Esophagus muscularis mucosa (tissue), 4 donors: ENCODE data around the gene LEFTY2. TPM values are rescaled to one million over a fixed set of nuclear protein-coding genes. Genes with fewer than 3 reads are reported as not detected.

ENCODE experiments used
- DNase-seq: peaks from one replicate; pipeline ENCODE4 v3.0.0-alpha.2; 2017; ENCODE audit errors: extremely low spot score
- H3K27ac ChIP-seq, 4 donors: fragments of 200-600 bp; sonication (generic); replicated peaks in 1 of 4; 1 replicate in 3 of 4; 2 replicates in 1 of 4; pipeline ENCODE4 v1.5.1; 2016 to 2019; ENCODE audit warnings: mild to moderate bottlenecking in 1 of 4
- H3K27me3 ChIP-seq, 4 donors: fragments of 200-600 bp; sonication (generic); one replicate each; pipeline versions ENCODE4 v1.5.1 to v1.6.0; 2016 to 2019
- H3K36me3 ChIP-seq, 4 donors: fragments of 200-600 bp; sonication (generic); one replicate each; pipeline ENCODE4 v1.5.1; 2016 to 2019
- H3K4me1 ChIP-seq, 4 donors: fragments of 200-600 bp; sonication (generic); one replicate each; pipeline ENCODE4 v1.5.1; 2016 to 2019
- H3K4me3 ChIP-seq, 4 donors: fragments of 200-600 bp; sonication (generic); 1 replicate in 2 of 4; 2 replicates in 2 of 4; pipeline ENCODE4 v1.5.1; 2016 to 2019; ENCODE audit warnings: mild to moderate bottlenecking in 4 of 4, moderate library complexity in 1 of 4
- H3K9me3 ChIP-seq, 4 donors: fragments of 200-600 bp; sonication (generic); 1 replicate in 3 of 4; 2 replicates in 1 of 4; pipeline ENCODE4 v1.5.1; 2016 to 2019
- CTCF ChIP-seq, 3 experiments: fragments of 200-600 bp in 2 of 3; fragments of 450-650 bp in 1 of 3; sonication (generic) in 2 of 3; IDR thresholded peaks; one replicate each; pipeline ENCODE4 v1.5.1; 2017 to 2019; ENCODE audit warnings: antibody characterized with exemption in 3 of 3, mild to moderate bottlenecking in 2 of 3, moderate library complexity in 1 of 3
- EP300 ChIP-seq: sonication (generic); formaldehyde crosslinking; IDR thresholded peaks from one replicate; pipeline ENCODE4 v1.6.1; 2017; ENCODE audit warnings: antibody characterized with exemption
- POLR2A ChIP-seq: fragments of 450-650 bp; IDR thresholded peaks from one replicate; pipeline ENCODE4 v1.6.1; 2017; ENCODE audit warnings: antibody characterized with exemption, moderate library complexity, mild to moderate bottlenecking, low read depth
- POLR2AphosphoS5 ChIP-seq, 2 donors: sonication (generic); formaldehyde crosslinking; IDR thresholded peaks; one replicate each; pipeline ENCODE4 v1.6.1; 2017; ENCODE audit warnings: antibody characterized with exemption in 2 of 2
- WGBS: methylation state at CpG from one replicate; pipeline ENCODE4 v1.1.5; 2018; 5-methylcytosine and 5-hydroxymethylcytosine counted together
- intact Hi-C: fragments of 100-400 bp; cut with DNase I; formaldehyde crosslinking; loops from one replicate; pipeline ENCODE4 v1.15.1; 2023
- total RNA-seq, 4 donors: library from RNA; depleted of rRNA; stranded (reverse); fragments of >200 nt; gene quantifications; one replicate each; pipeline versions ENCODE4 v1.1.0 to v1.2.1, GENCODE V29; 2016

The LEFTY2 gene
- total RNA-seq, 4 donors from 2014 or later = 0.17 to 0.98 TPM; not detected in 2

DNA sequence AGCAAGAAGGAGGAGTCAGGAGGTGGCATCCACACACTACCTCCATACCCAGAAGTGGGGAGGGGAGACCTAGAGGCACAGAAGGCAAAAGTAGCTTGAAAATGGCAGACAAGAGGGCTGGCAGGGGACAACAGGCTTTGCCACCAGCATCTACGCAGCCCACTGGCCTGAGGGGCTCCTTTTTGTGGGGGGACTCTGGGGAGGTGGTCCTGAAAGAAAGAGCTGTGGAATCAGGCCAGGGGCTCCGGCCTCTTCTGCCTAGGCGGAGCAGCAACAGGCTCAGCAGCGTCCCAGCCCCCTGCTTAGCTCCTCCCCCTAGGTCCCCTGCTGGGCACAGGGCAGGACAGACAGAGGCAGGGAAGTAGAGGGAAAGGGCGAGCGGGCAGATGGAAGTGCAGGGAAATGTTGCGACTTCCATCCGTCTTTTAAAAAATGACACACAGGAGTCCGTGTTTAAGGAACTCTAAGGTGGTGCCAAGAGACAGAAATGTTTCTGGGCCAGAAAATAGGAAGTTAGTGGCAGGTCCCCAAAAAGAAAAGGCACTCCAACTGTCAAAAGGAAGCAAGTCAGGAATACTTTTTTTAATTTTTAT is 10.0 kb upstream of the LEFTY2 start:
- Histone ChIP-seq H3K36me3 (no peaks in the 10 kb centered on the region), H3K4me1 (no peaks in the 10 kb centered on the region), H3K27me3 (peaks cover 0 to 18% (median 0%) of the 10 kb centered on the region in 4 donors), H3K9me3 (no peaks in the 10 kb centered on the region), H3K4me3 (no peak overlapping the region), H3K27ac (no peak overlapping the region)
- intact Hi-C loops = no loop called here
- 61% methylated on average over 8 of the region's 9 CpGs for WGBS
- DNase-seq = no peak
- no peak for TF ChIP-seq POLR2A

- intact Hi-C loops = no loop called here
- no peaks in the 10 kb centered on the region for H3K9me3 ChIP-seq
- H3K27ac ChIP-seq = no peak overlapping the region
- H3K4me1 ChIP-seq = no peaks in the 10 kb centered on the region
- DNase-seq = no peak
- WGBS = 47% methylated on average over 6 of the region's 6 CpGs
- no peaks in the 10 kb centered on the region for H3K36me3 ChIP-seq
- peaks cover 0 to 18% (median 0%) of the 10 kb centered on the region in 4 donors for H3K27me3 ChIP-seq
- H3K4me3 ChIP-seq = no peak overlapping the region
- TF ChIP-seq EP300 (no peak), POLR2A (no peak), CTCF (IDR thresholded peaks at IDR 0.05) (no peak), POLR2AphosphoS5 (IDR thresholded peaks at IDR 0.05) (no peak)
These were observed 8.0 kb upstream of the LEFTY2 start for GRCh38 chr1:225949041-225949440.

- H3K4me3 ChIP-seq = no peak overlapping the region
- TF ChIP-seq EP300 (no peak), POLR2AphosphoS5 (IDR thresholded peaks at IDR 0.05) (no peak), POLR2A (no peak), CTCF (IDR thresholded peaks at IDR 0.05) (no peak)
- H3K27me3 ChIP-seq = peaks cover 0 to 18% (median 0%) of the 10 kb centered on the region in 4 donors
- H3K9me3 ChIP-seq = no peaks in the 10 kb centered on the region
- H3K4me1 ChIP-seq = peaks cover 2 to 5% (median 3%) of the 10 kb centered on the region in 4 donors
- no peak for DNase-seq
- no peaks in the 10 kb centered on the region for H3K36me3 ChIP-seq
- no peak overlapping the region for H3K27ac ChIP-seq
- intact Hi-C loops = no loop called here
- 94% methylated on average over 5 of the region's 5 CpGs for WGBS
These were observed 5.8 kb upstream of the LEFTY2 start for GRCh38 chr1:225946803-225947202.

- no peak for DNase-seq
- no peaks in the 10 kb centered on the region for H3K9me3 ChIP-seq
- no peak overlapping the region for H3K27ac ChIP-seq
- 77% methylated on average over 4 of the region's 4 CpGs for WGBS
- H3K4me3 ChIP-seq = no peak overlapping the region
- TF ChIP-seq EP300 (no peak), CTCF (IDR thresholded peaks at IDR 0.05) (no peak), POLR2A (no peak), POLR2AphosphoS5 (IDR thresholded peaks at IDR 0.05) (no peak)
- no peaks in the 10 kb centered on the region for H3K36me3 ChIP-seq
- peaks cover 8 to 12% (median 9%) of the 10 kb centered on the region in 4 donors for H3K4me1 ChIP-seq
- intact Hi-C loops = no loop called here
- peaks cover 0 to 18% (median 0%) of the 10 kb centered on the region in 4 donors for H3K27me3 ChIP-seq
These were observed 5.1 kb upstream of the LEFTY2 start for GRCh38 chr1:225946082-225946620.

DNA sequence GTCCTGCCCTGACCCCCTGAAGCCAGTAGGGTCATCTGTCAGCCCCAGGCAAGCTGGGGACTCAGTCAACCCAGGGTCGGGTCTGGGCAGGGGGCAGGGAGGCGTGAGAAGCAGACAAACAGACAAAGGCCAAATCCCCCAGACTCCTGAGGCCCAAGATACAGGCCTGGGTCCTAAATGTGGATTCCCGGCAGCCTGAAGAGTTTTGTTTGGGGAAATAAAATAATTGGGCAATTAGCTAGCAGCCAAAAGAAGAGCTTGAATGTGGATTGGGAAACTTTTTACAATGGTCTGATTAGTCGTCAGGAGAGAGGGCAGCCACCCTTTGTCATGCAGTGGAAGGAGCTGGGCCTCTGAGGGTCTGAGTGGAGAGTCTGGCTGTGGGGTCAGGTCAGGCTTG is 4.5 kb upstream of the LEFTY2 start:
- 83% methylated on average over 4 of the region's 4 CpGs for whole genome bisulfite sequencing
- peaks cover 14 to 18% (median 15%) of the 10 kb centered on the region in 4 donors for H3K4me1 ChIP-seq
- peaks cover 0 to 12% (median 0%) of the 10 kb centered on the region in 4 donors for H3K27me3 ChIP-seq
- no peak overlapping the region for H3K4me3 ChIP-seq
- intact Hi-C loops = no loop called here
- DNase-seq = no peak
- H3K9me3 ChIP-seq = no peaks in the 10 kb centered on the region
- no peaks in the 10 kb centered on the region for H3K36me3 ChIP-seq
- H3K27ac ChIP-seq = no peak overlapping the region
- TF ChIP-seq CTCF (IDR thresholded peaks at IDR 0.05) (no peak), POLR2AphosphoS5 (IDR thresholded peaks at IDR 0.05) (no peak), POLR2A (no peak), EP300 (no peak)
